NCI-H2227 treated with DMSO at 0.1 percent for 48 hours (cell line): ENCODE measurements around the gene AGAP6.
A peak's percentile ranks its signal among the peaks of the same experiment; 100 is the strongest.
"Not testable (repeated sequence)": the region's sequence is repeated elsewhere in the genome, so short reads cannot be mapped to it uniquely, and the experiment has no call there.

Experiments
- DNase-seq: peaks from one replicate; lab custom pipeline; 2025; lab: John Stamatoyannopoulos, UW

The AGAP6 gene

GRCh38 chr10:49988376-49988775 lies at the start of gene AGAP6:
TSS of gene AGAP6 (plus strand) at chr10:49988406. CDS start at chr10:49988716, 310 bp downstream.
- DNase-seq: not testable (repeated sequence)

GRCh38 chr10:49941447-49942338 lies 46.5 kb upstream of the AGAP6 start, which contains the start of the genes PARG and TIMM23B:
TSS of gene PARG (minus strand) at chr10:49942027. CDS start at chr10:49941725, 302 bp downstream.
TSS of gene TIMM23B (plus strand) at chr10:49942053. CDS start at chr10:49942195, 142 bp downstream.
- DNase-seq: peak; percentile 38

- not testable (repeated sequence) for DNase-seq
Measured at GRCh38 chr10:49942339-49942705, 45.9 kb upstream of the AGAP6 start.

GRCh38 chr10:49943607-49944006 lies 44.6 kb upstream of the AGAP6 start:
- DNase-seq: not testable (repeated sequence)

- DNase-seq: not testable (repeated sequence)
Measured at GRCh38 chr10:49948142-49948541, 40.1 kb upstream of the AGAP6 start.

- not testable (repeated sequence) for DNase-seq
Measured at GRCh38 chr10:49948737-49949136, 39.5 kb upstream of the AGAP6 start.

- not testable (repeated sequence) for DNase-seq
Measured at GRCh38 chr10:49952006-49952405, 36.2 kb upstream of the AGAP6 start.

GRCh38 chr10:49953122-49953521 lies 35.1 kb upstream of the AGAP6 start:
- not testable (repeated sequence) for DNase-seq

GRCh38 chr10:49970331-49970857 lies 17.8 kb upstream of the AGAP6 start:
- DNase-seq: not testable (repeated sequence)

- not testable (repeated sequence) for DNase-seq
Measured at GRCh38 chr10:49971466-49971865, 16.7 kb upstream of the AGAP6 start.

GRCh38 chr10:49972094-49972493 lies 16.1 kb upstream of the AGAP6 start:
- DNase-seq: not testable (repeated sequence)

- not testable (repeated sequence) for DNase-seq
Measured at GRCh38 chr10:49977756-49978155, 10.4 kb upstream of the AGAP6 start.

GRCh38 chr10:49987207-49987606 lies 999 bp upstream of the AGAP6 start:
- DNase-seq: not testable (repeated sequence)

- not testable (repeated sequence) for DNase-seq
Measured at GRCh38 chr10:49995321-49995720, 7.1 kb downstream of the AGAP6 start.

GRCh38 chr10:50014024-50014423 lies 25.8 kb downstream of the AGAP6 start:
- DNase-seq: not testable (repeated sequence)

- not testable (repeated sequence) for DNase-seq
Measured at GRCh38 chr10:50015596-50016220, 27.5 kb downstream of the AGAP6 start.

- not testable (repeated sequence) for DNase-seq
Measured at GRCh38 chr10:50016926-50017325, 28.7 kb downstream of the AGAP6 start.

GRCh38 chr10:50017646-50018045 lies 29.4 kb downstream of the AGAP6 start:
- DNase-seq: not testable (repeated sequence)

- DNase-seq: not testable (repeated sequence)
Measured at GRCh38 chr10:50019279-50019678, 31.1 kb downstream of the AGAP6 start.

GRCh38 chr10:50020451-50021024 lies 32.3 kb downstream of the AGAP6 start:
- not testable (repeated sequence) for DNase-seq

- no peak for DNase-seq
Measured at GRCh38 chr10:50021646-50022045, 33.4 kb downstream of the AGAP6 start.
